Astrocyte (in vitro differentiated cells and primary cell): ENCODE measurements around the gene ZFR. TPM values are rescaled to one million over a fixed set of nuclear protein-coding genes. Genes with fewer than 3 reads are reported as not detected.

Source experiments
- DNase-seq: peaks from one replicate; pipeline ENCODE4 v3.0.0-alpha.2; 2010; ENCODE audit warnings: low read depth
- FAIRE-seq: peaks from 2 replicates; lab custom pipeline; 2011; peaks lifted over from hg19 to GRCh38; lab: Jason Lieb, UNC
- H2AFZ ChIP-seq: 2 replicates; pipeline ENCODE4 v1.6.0; 2012; ENCODE audit warnings: low read depth, low read length, inconsistent platforms
- H3K27ac ChIP-seq: 2 replicates; pipeline ENCODE4 v1.5.1; 2011; ENCODE audit warnings: low read depth, low read length, inconsistent platforms
- H3K27me3 ChIP-seq: 2 replicates; pipeline ENCODE4 v1.6.0; 2011; ENCODE audit warnings: low read length, inconsistent platforms; ENCODE audit not compliant: insufficient read depth
- H3K36me3 ChIP-seq: 2 replicates; pipeline ENCODE4 v1.5.1; 2011; ENCODE audit warnings: low read length, inconsistent platforms; ENCODE audit not compliant: insufficient read depth
- H3K4me1 ChIP-seq: 2 replicates; pipeline ENCODE4 v1.5.1; 2011; ENCODE audit warnings: low read length, inconsistent platforms; ENCODE audit not compliant: insufficient read depth
- H3K4me2 ChIP-seq: 2 replicates; pipeline ENCODE4 v1.6.0; 2012; ENCODE audit warnings: low read length, inconsistent platforms
- H3K4me3 ChIP-seq: 2 replicates; pipeline ENCODE4 v1.5.1; 2011; ENCODE audit warnings: low read depth, mild to moderate bottlenecking, low read length, inconsistent platforms; ENCODE audit not compliant: insufficient read depth
- H3K79me2 ChIP-seq: 2 replicates; pipeline ENCODE4 v1.6.0; 2012; ENCODE audit warnings: mild to moderate bottlenecking, low read length, inconsistent platforms; ENCODE audit not compliant: insufficient read depth
- H3K9ac ChIP-seq: 2 replicates; pipeline ENCODE4 v1.6.0; 2012; ENCODE audit warnings: mild to moderate bottlenecking, low read length, inconsistent platforms
- H3K9me3 ChIP-seq: 2 replicates; pipeline ENCODE4 v1.5.1; 2012; ENCODE audit warnings: low read depth, mild to moderate bottlenecking, low read length, inconsistent platforms; ENCODE audit not compliant: insufficient read depth
- H4K20me1 ChIP-seq: 2 replicates; pipeline ENCODE4 v1.6.0; 2012; ENCODE audit warnings: low read length, inconsistent platforms; ENCODE audit not compliant: insufficient read depth
- H3K27ac Mint-ChIP-seq: one replicate; pipeline ENCODE4 v1.8.0; 2021; ENCODE audit warnings: mild to moderate bottlenecking, mixed read lengths; ENCODE audit not compliant: unreplicated experiment
- H3K27me3 Mint-ChIP-seq: one replicate; pipeline ENCODE4 v1.8.0; 2021; ENCODE audit warnings: low read depth, mixed read lengths; ENCODE audit not compliant: unreplicated experiment
- H3K36me3 Mint-ChIP-seq: one replicate; pipeline ENCODE4 v1.8.0; 2021; ENCODE audit warnings: low read depth, mixed read lengths; ENCODE audit not compliant: unreplicated experiment
- H3K4me1 Mint-ChIP-seq: one replicate; pipeline ENCODE4 v1.8.0; 2021; ENCODE audit warnings: low read depth, mixed read lengths; ENCODE audit not compliant: unreplicated experiment
- H3K4me3 Mint-ChIP-seq: one replicate; pipeline ENCODE4 v1.8.0; 2021; ENCODE audit warnings: mild to moderate bottlenecking, moderate library complexity, mixed read lengths; ENCODE audit not compliant: unreplicated experiment
- H3K9me3 Mint-ChIP-seq: one replicate; pipeline ENCODE4 v1.8.0; 2021; ENCODE audit warnings: mild to moderate bottlenecking, mixed read lengths; ENCODE audit not compliant: unreplicated experiment
- EZH2 ChIP-seq: IDR thresholded peaks from 2 replicates; pipeline ENCODE4 v1.6.1; 2012; ENCODE audit warnings: mild to moderate bottlenecking, low read length, inconsistent platforms; ENCODE audit not compliant: insufficient read depth
- total RNA-seq: library from RNA; stranded (reverse); gene quantifications from 2 replicates; pipeline ENCODE4 v1.2.1, GENCODE V29; 2021
- TF ChIP-seq, protein P1 (sequence below): IDR thresholded peaks from 2 replicates; pipeline ENCODE4 v1.5.1; 2011; ENCODE audit warnings: low read depth, mild to moderate bottlenecking, inconsistent platforms, low read length, moderate library complexity; ENCODE audit not compliant: insufficient read depth

The ZFR gene
- total RNA-seq, 1 donor from 2014 or later, result 68.4 TPM

DNA sequence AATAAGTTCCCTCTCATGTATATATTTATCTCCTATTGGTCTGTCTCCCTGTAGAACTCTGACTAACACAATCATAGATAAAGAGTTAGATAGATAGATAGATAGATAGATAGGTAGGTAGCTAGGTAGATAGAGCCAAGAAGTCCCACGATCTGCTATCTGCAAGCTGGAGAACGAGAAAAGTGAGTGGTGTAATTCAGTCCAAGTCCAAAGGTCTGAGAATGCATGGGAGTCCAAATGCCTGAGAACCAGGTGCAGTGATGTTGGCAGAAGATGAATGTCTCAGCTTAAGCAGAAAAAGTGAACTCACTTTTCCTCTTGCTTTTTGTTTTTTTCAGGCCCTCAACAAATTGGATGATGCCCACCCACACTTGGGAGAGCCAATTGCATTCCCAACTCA lies 37.7 kb upstream of the ZFR start:
- H3K79me2 ChIP-seq, result no peaks in the 10 kb centered on the region
- TF ChIP-seq EZH2, result no peak
- TF ChIP-seq, protein P1, sequence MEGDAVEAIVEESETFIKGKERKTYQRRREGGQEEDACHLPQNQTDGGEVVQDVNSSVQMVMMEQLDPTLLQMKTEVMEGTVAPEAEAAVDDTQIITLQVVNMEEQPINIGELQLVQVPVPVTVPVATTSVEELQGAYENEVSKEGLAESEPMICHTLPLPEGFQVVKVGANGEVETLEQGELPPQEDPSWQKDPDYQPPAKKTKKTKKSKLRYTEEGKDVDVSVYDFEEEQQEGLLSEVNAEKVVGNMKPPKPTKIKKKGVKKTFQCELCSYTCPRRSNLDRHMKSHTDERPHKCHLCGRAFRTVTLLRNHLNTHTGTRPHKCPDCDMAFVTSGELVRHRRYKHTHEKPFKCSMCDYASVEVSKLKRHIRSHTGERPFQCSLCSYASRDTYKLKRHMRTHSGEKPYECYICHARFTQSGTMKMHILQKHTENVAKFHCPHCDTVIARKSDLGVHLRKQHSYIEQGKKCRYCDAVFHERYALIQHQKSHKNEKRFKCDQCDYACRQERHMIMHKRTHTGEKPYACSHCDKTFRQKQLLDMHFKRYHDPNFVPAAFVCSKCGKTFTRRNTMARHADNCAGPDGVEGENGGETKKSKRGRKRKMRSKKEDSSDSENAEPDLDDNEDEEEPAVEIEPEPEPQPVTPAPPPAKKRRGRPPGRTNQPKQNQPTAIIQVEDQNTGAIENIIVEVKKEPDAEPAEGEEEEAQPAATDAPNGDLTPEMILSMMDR, result no peak
- no peak overlapping the region for H3K9ac ChIP-seq
- Mint-ChIP-seq H3K4me1 (no peaks in the 10 kb centered on the region), H3K27ac (no peak overlapping the region), H3K4me3 (no peak overlapping the region), H3K27me3 (peaks cover 4% of the 10 kb centered on the region), H3K36me3 (no peaks in the 10 kb centered on the region), H3K9me3 (peaks cover 3% of the 10 kb centered on the region)
- no peaks in the 10 kb centered on the region for H3K27me3 ChIP-seq
- H3K4me1 ChIP-seq, result no peaks in the 10 kb centered on the region
- no peak overlapping the region for H3K4me2 ChIP-seq
- no peak overlapping the region for H3K4me3 ChIP-seq
- H3K36me3 ChIP-seq, result no peaks in the 10 kb centered on the region
- no peaks in the 10 kb centered on the region for H3K9me3 ChIP-seq
- no peak overlapping the region for H3K27ac ChIP-seq
- FAIRE-seq (no peak), DNase-seq (no peak)
- no peaks in the 10 kb centered on the region for H4K20me1 ChIP-seq
- H2AFZ ChIP-seq, result no peak overlapping the region

DNA sequence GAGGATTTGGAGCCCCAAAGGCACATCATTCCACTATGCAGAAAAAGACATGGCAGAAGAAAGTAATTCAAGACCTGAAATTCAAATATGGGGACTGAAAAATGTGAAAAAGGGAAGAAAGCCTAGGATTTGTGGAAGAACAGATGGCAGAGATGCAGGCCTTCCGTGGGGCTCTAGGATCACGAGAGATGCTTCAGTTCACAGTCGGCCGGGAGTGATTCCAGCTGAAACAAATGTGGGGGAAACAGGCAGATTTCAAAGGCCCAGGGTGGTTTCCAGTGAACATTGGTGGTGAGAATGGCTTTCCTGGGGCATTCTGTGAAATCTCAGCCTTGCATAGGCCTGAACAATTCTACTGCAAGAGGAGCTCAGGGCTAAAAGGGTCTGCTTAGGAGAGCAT lies 34.6 kb upstream of the ZFR start:
- no peak overlapping the region for H3K4me3 Mint-ChIP-seq

DNA sequence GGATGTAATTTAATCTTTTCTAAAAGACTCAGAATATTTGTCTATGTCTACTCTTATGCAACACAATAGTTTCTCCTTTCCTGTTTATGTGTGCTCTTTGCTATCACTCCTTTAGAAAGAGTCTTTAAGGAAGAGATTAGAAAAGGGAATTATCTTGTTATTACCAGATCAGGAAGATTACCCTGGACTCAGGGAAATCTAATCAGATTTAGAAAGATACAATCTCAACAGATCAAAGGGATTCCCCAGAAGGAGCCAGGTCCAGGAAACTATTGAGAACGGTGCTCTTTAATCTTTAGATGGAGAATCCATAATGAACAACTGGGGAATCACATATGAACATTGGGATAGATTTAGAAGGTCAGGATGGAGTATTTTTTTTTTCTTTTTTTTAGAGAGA lies 32.4 kb upstream of the ZFR start:
- H2AFZ ChIP-seq, result no peak overlapping the region
- no peak overlapping the region for H3K4me2 ChIP-seq
- no peaks in the 10 kb centered on the region for H3K36me3 Mint-ChIP-seq
- no peaks in the 10 kb centered on the region for H3K4me1 Mint-ChIP-seq
- H3K27ac Mint-ChIP-seq, result no peak overlapping the region
- H3K4me3 ChIP-seq, result no peak overlapping the region
- H3K79me2 ChIP-seq, result no peaks in the 10 kb centered on the region
- peaks cover 8% of the 10 kb centered on the region for H3K27me3 Mint-ChIP-seq
- H3K9ac ChIP-seq, result no peak overlapping the region
- no peaks in the 10 kb centered on the region for H3K27me3 ChIP-seq
- no peak overlapping the region for H3K27ac ChIP-seq
- DNase-seq (no peak), FAIRE-seq (no peak)
- peaks cover 1% of the 10 kb centered on the region for H3K9me3 Mint-ChIP-seq
- H4K20me1 ChIP-seq, result no peaks in the 10 kb centered on the region
- H3K4me1 ChIP-seq, result no peaks in the 10 kb centered on the region
- H3K36me3 ChIP-seq, result no peaks in the 10 kb centered on the region
- no peak overlapping the region for H3K4me3 Mint-ChIP-seq
- TF ChIP-seq EZH2, result no peak
- TF ChIP-seq, protein P1, result no peak
- H3K9me3 ChIP-seq, result no peaks in the 10 kb centered on the region

More for the DNA sequence above, 34.6 kb upstream of the ZFR start:
- Histone ChIP-seq H3K4me2 (no peak overlapping the region), H3K36me3 (no peaks in the 10 kb centered on the region), H3K27me3 (no peaks in the 10 kb centered on the region), H3K4me1 (no peaks in the 10 kb centered on the region), H3K9me3 (no peaks in the 10 kb centered on the region), H3K4me3 (no peak overlapping the region), H2AFZ (no peak overlapping the region), H3K9ac (no peak overlapping the region), H4K20me1 (no peaks in the 10 kb centered on the region), H3K79me2 (no peaks in the 10 kb centered on the region), H3K27ac (no peak overlapping the region)
- TF ChIP-seq, protein P1, result no peak
- no peak for TF ChIP-seq EZH2
- no peaks in the 10 kb centered on the region for H3K36me3 Mint-ChIP-seq
- peaks cover 8% of the 10 kb centered on the region for H3K27me3 Mint-ChIP-seq
- no peak for FAIRE-seq
- no peak overlapping the region for H3K27ac Mint-ChIP-seq
- H3K9me3 Mint-ChIP-seq, result peaks cover 3% of the 10 kb centered on the region
- no peak for DNase-seq
- H3K4me1 Mint-ChIP-seq, result no peaks in the 10 kb centered on the region
